SK-N-SH (cell line): ENCODE measurements around the gene IGSF3. TPM values are rescaled to one million over a fixed set of nuclear protein-coding genes. Genes with fewer than 3 reads are reported as not detected.

Experiments used
- CTCF ChIA-PET: fragments of 300-600, 350-600 bp; formaldehyde crosslinking; extraction: SDS; loops from one replicate; lab custom pipeline; 2021; lab: Yijun Ruan, JAX
- POLR2A ChIA-PET: fragments of 350-600 bp; sonication (Branson Sonifier 250); formaldehyde crosslinking; extraction: SDS; loops from one replicate; lab custom pipeline; 2020; ENCODE audit warnings: antibody characterized with exemption, inconsistent platforms; lab: Yijun Ruan, JAX
- DNase-seq: peaks from one replicate; pipeline ENCODE4 v3.0.0; 2012
- H2AFZ ChIP-seq: fragments of 200-600 bp; sonication (generic); 2 replicates; pipeline ENCODE4 v1.8.1; 2016; ENCODE audit warnings: antibody characterized with exemption, mild to moderate bottlenecking, low read depth
- H3F3A ChIP-seq: fragments of 200-600 bp; sonication (generic); replicated peaks from 2 replicates; pipeline ENCODE3; 2016; ENCODE audit warnings: antibody characterized with exemption, mild to moderate bottlenecking; ENCODE audit not compliant: insufficient read depth
- H3K27ac ChIP-seq, 2 experiments: fragments of 200-500 bp in 1 of 2; fragments of 200-600 bp in 1 of 2; sonication (Bioruptor generic) in 1 of 2; sonication (generic), shearing (Covaris generic) in 1 of 2; 2 replicates each; pipeline versions ENCODE4 v1.5.1 to v1.6.1; 2014 to 2016; ENCODE audit warnings: low read depth in 2 of 2, inconsistent platforms in 1 of 2, low read length in 1 of 2, mild to moderate bottlenecking in 1 of 2, mixed read lengths in 1 of 2
- H3K27me3 ChIP-seq: fragments of 200-600 bp; sonication (generic), shearing (Covaris generic); 2 replicates; pipeline ENCODE4 v1.6.1; 2016; ENCODE audit warnings: mixed run types; ENCODE audit not compliant: insufficient read depth
- H3K36me3 ChIP-seq, 2 experiments: fragments of 200-500 bp in 1 of 2; fragments of 200-600 bp in 1 of 2; sonication (Bioruptor generic) in 1 of 2; sonication (generic) in 1 of 2; replicated peaks in 1 of 2; 2 replicates each; pipeline versions ENCODE3 to v1.5.1; 2014 to 2016; ENCODE audit warnings: low read length in 1 of 2, mild to moderate bottlenecking in 1 of 2; ENCODE audit not compliant: insufficient read depth in 2 of 2, control insufficient read depth in 1 of 2
- H3K4me1 ChIP-seq, 2 experiments: fragments of 200-500 bp in 1 of 2; fragments of 200-600 bp in 1 of 2; sonication (Bioruptor generic) in 1 of 2; sonication (generic), shearing (Covaris generic) in 1 of 2; 2 replicates each; pipeline versions ENCODE4 v1.5.1 to v1.6.1; 2014 to 2016; ENCODE audit warnings: low read depth in 1 of 2, low read length in 1 of 2, mixed run types in 1 of 2; ENCODE audit not compliant: insufficient read depth in 2 of 2, control insufficient read depth in 1 of 2
- H3K4me2 ChIP-seq: fragments of 200-600 bp; sonication (generic), shearing (Covaris generic); 2 replicates; pipeline ENCODE4 v1.6.1; 2017; ENCODE audit warnings: mixed run types
- H3K4me3 ChIP-seq, 2 experiments: fragments of 200-500 bp in 1 of 2; fragments of 200-600 bp in 1 of 2; sonication (Bioruptor generic) in 1 of 2; sonication (generic), shearing (Covaris generic) in 1 of 2; 2 replicates each; pipeline versions ENCODE4 v1.5.1 to v1.8.1; 2014 to 2016; ENCODE audit warnings: low read depth in 2 of 2, inconsistent platforms in 1 of 2, low read length in 1 of 2, mild to moderate bottlenecking in 1 of 2, mixed read lengths in 1 of 2, moderate library complexity in 1 of 2
- H3K79me2 ChIP-seq: fragments of 200-600 bp; sonication (generic); 2 replicates; pipeline ENCODE4 v1.8.1; 2017; ENCODE audit warnings: mild to moderate bottlenecking; ENCODE audit not compliant: insufficient read depth
- H3K9ac ChIP-seq: fragments of 200-600 bp; sonication (generic); 2 replicates; pipeline ENCODE4 v1.6.1; 2017; ENCODE audit warnings: mixed run types
- H3K9me2 ChIP-seq: fragments of 200-600 bp; sonication (generic); 2 replicates; pipeline ENCODE4 v1.6.1; 2017; ENCODE audit warnings: mixed run types
- H3K9me3 ChIP-seq: fragments of 200-600 bp; sonication (generic); 2 replicates; pipeline ENCODE4 v1.6.1; 2017; ENCODE audit warnings: mixed run types, mild to moderate bottlenecking, moderate library complexity
- H4K20me1 ChIP-seq: fragments of 200-600 bp; sonication (generic); 2 replicates; pipeline ENCODE4 v1.6.1; 2017; ENCODE audit warnings: mild to moderate bottlenecking, mixed run types; ENCODE audit not compliant: insufficient read depth
- CHD2 ChIP-seq: fragments of 150-350 bp; IDR thresholded peaks from 2 replicates; pipeline ENCODE4 v1.6.1; 2018; ENCODE audit warnings: low read length; ENCODE audit not compliant: partially characterized antibody
- ELF1 ChIP-seq: IDR thresholded peaks from 2 replicates; pipeline ENCODE4 v1.4.0; 2012
- EP300 ChIP-seq, 2 experiments: IDR thresholded peaks; 2 replicates each; pipeline versions ENCODE4 v1.4.0 to v1.6.1; 2012; ENCODE audit warnings: borderline replicate concordance in 1 of 2, low read depth in 1 of 2, low read length in 1 of 2
- EZH2phosphoT487 ChIP-seq: fragments of 200-600 bp; sonication (generic); IDR thresholded peaks from 2 replicates; pipeline ENCODE4 v1.6.1; 2017; ENCODE audit warnings: low read depth, mixed run types, mild to moderate bottlenecking, antibody characterized with exemption, moderate library complexity, borderline replicate concordance
- FOSL2 ChIP-seq: IDR thresholded peaks from 2 replicates; pipeline ENCODE4 v1.4.0; 2012; ENCODE audit warnings: low read depth, mild to moderate bottlenecking, moderate library complexity, borderline replicate concordance
- FOXJ3 ChIP-seq: sonication (generic); formaldehyde crosslinking; IDR thresholded peaks from 2 replicates; pipeline ENCODE4 v1.5.1; 2020; ENCODE audit warnings: mild to moderate bottlenecking, missing genetic modification reagents
- GATA2 ChIP-seq: sonication (generic); formaldehyde crosslinking; IDR thresholded peaks from 2 replicates; pipeline ENCODE4 v1.5.0; 2020; ENCODE audit warnings: mild to moderate bottlenecking, missing genetic modification reagents
- IRF3 ChIP-seq: fragments of 150-350 bp; IDR thresholded peaks from 2 replicates; pipeline ENCODE4 v1.6.1; 2016; ENCODE audit warnings: mild to moderate bottlenecking, low read depth, low read length
- MAX ChIP-seq: IDR thresholded peaks from 2 replicates; pipeline ENCODE4 v1.4.0; 2012; ENCODE audit warnings: low read depth
- MXI1 ChIP-seq: IDR thresholded peaks from 2 replicates; pipeline ENCODE4 v1.6.1; 2012; ENCODE audit warnings: mild to moderate bottlenecking, low read depth, low read length, improper control_type of control experiment
- NFIC ChIP-seq: IDR thresholded peaks from 2 replicates; pipeline ENCODE4 v1.4.0; 2012; ENCODE audit warnings: borderline replicate concordance
- NRF1 ChIP-seq: IDR thresholded peaks from 2 replicates; pipeline ENCODE4 v1.6.1; 2012; ENCODE audit warnings: low read depth, mild to moderate bottlenecking, low read length
- POLR2AphosphoS5 ChIP-seq: IDR thresholded peaks from 2 replicates; pipeline ENCODE4 v1.6.1; 2012; ENCODE audit warnings: low read depth, low read length
- RAD21 ChIP-seq: IDR thresholded peaks from 2 replicates; pipeline ENCODE4 v1.6.1; 2012; ENCODE audit warnings: mild to moderate bottlenecking, low read length
- RCOR1 ChIP-seq: fragments of 150-350 bp; IDR thresholded peaks from 2 replicates; pipeline ENCODE4 v1.6.1; 2017; ENCODE audit warnings: antibody characterized with exemption, low read length
- REST ChIP-seq: IDR thresholded peaks from 2 replicates; pipeline ENCODE4 v1.6.1; 2012; ENCODE audit warnings: mild to moderate bottlenecking, low read depth, low read length, moderate library complexity
- RFX5 ChIP-seq: IDR thresholded peaks from 2 replicates; pipeline ENCODE4 v1.6.1; 2012; ENCODE audit warnings: mild to moderate bottlenecking, improper control_type of control experiment, low read length
- RXRA ChIP-seq: IDR thresholded peaks from 2 replicates; pipeline ENCODE4 v1.4.0; 2012; ENCODE audit warnings: low read depth, mild to moderate bottlenecking, borderline replicate concordance
- SIN3A ChIP-seq: IDR thresholded peaks from 2 replicates; pipeline ENCODE4 v1.6.1; 2012; ENCODE audit warnings: low read depth, mild to moderate bottlenecking, low read length, moderate library complexity, borderline replicate concordance
- YY1 ChIP-seq: IDR thresholded peaks from 2 replicates; pipeline ENCODE4 v1.4.0; 2012; ENCODE audit warnings: low read depth, mild to moderate bottlenecking
- WGBS: methylation state at CpG from one replicate; pipeline ENCODE4 v1.1.6; 2017; ENCODE audit warnings: low lambda C conversion rate; 5-methylcytosine and 5-hydroxymethylcytosine counted together
- polyA plus RNA-seq, 3 experiments: library from polyadenylated mRNA; depleted of rRNA; stranded (reverse); fragments of >200 nt; gene quantifications; 2 replicates each; pipeline ENCODE4 v1.2.3, GENCODE V29; 2012

Gene IGSF3
- polyA plus RNA-seq, 1 of the 3 experiments (the other 2 are of a cell fraction) = 3.0 TPM

- Histone ChIP-seq H3F3A (peaks cover 2% of the 10 kb centered on the region), H3K4me2 (no peak overlapping the region), H3K27me3 (no peaks in the 10 kb centered on the region), H3K27ac (peak overlapping the region in 1 of 2 experiments; percentile 63; a peak in 1 of 4 replicates)
- TF ChIP-seq IRF3 (no peak), CHD2 (no peak), FOXJ3 (CRISPR knock-in tag) (no peak), NRF1 (no peak), POLR2AphosphoS5 (no peak), EZH2phosphoT487 (no peak), RCOR1 (no peak), RAD21 (no peak), RXRA (no peak), RFX5 (no peak), MXI1 (no peak), ELF1 (no peak)
- TF ChIP-seq, all 33 proteins: peak for 0
- DNase-seq = no peak
- peak overlapping the region; percentile 8; the same call in 1 of the 2 replicates for H2AFZ ChIP-seq
- H3K9ac ChIP-seq = no peak overlapping the region
- H4K20me1 ChIP-seq = no peaks in the 10 kb centered on the region
- POLR2A ChIA-PET = no interaction called here
- H3K4me1 ChIP-seq = peaks cover 4 to 12% of the 10 kb centered on the region in 2 experiments; a peak in 3 of 4 replicates
- 96% methylated on average over 4 of the region's 4 CpGs for WGBS
- H3K79me2 ChIP-seq = peaks cover 52% of the 10 kb centered on the region
- no peaks in the 10 kb centered on the region for H3K36me3 ChIP-seq
- no peaks in the 10 kb centered on the region for H3K9me3 ChIP-seq
- CTCF ChIA-PET = interaction anchor here (0.8 to 1.3 kb wide), 3 partner anchors 17 to 72 kb away, joined by 3 to 4 read pairs (median 3); no protein-coding TSS in a partner anchor
- H3K4me3 ChIP-seq = no peak overlapping the region
- H3K9me2 ChIP-seq = no peaks in the 10 kb centered on the region; the same call in 1 of the 2 replicates
Observed at GRCh38 chr1:116557323-116557878, 110.1 kb downstream of the IGSF3 start.

GRCh38 chr1:116556289-116557006 lies 111.1 kb downstream of the IGSF3 start:
- no peak for DNase-seq
- peak overlapping the region in 1 of 2 experiments; percentile 63; a peak in 2 of 4 replicates for H3K27ac ChIP-seq
- H3K36me3 ChIP-seq = no peaks in the 10 kb centered on the region
- no peaks in the 10 kb centered on the region for H4K20me1 ChIP-seq
- no peak overlapping the region for H3K4me2 ChIP-seq
- H3K9me3 ChIP-seq = no peaks in the 10 kb centered on the region
- no peaks in the 10 kb centered on the region for H3K27me3 ChIP-seq
- WGBS = 51% methylated on average over 6 of the region's 6 CpGs
- peaks cover 42% of the 10 kb centered on the region for H3K79me2 ChIP-seq
- H3F3A ChIP-seq = peaks cover 2% of the 10 kb centered on the region
- peak overlapping the region; percentile 0; the same call in 1 of the 2 replicates for H2AFZ ChIP-seq
- CTCF ChIA-PET = interaction anchor here (0.8 to 1.3 kb wide), 3 partner anchors 18 to 71 kb away, joined by 3 to 4 read pairs (median 3); no protein-coding TSS in a partner anchor
- peaks cover 4 to 12% of the 10 kb centered on the region in 2 experiments; a peak in 3 of 4 replicates for H3K4me1 ChIP-seq
- POLR2A ChIA-PET = no interaction called here
- H3K9ac ChIP-seq = no peak overlapping the region
- no peak overlapping the region for H3K4me3 ChIP-seq
- no peaks in the 10 kb centered on the region; the same call in 1 of the 2 replicates for H3K9me2 ChIP-seq
- TF ChIP-seq EP300 (IDR thresholded peaks at IDR 0.05; ENCODE audit: borderline replicate concordance in 1 of 2, low read depth in 1 of 2, low read length in 1 of 2) (no peak), MAX (peak; percentile 78), FOSL2 (peak; percentile 47; the same call in 1 of the 2 replicates), NFIC (peak; percentile 42; the same call in 1 of the 2 replicates), YY1 (no peak), CHD2 (no peak), GATA2 (no peak), NRF1 (0 out of 2 replicates have a peak, but pooled peaks have one; percentile 11), IRF3 (no peak), RXRA (no peak), REST (no peak), SIN3A (no peak)
